ENCODE results near the gene MPP3. TPM values are rescaled to one million over a fixed set of nuclear protein-coding genes. Genes with fewer than 3 reads are reported as not detected.
"Not testable (repeated sequence)": the region's sequence is repeated elsewhere in the genome, so short reads cannot be mapped to it uniquely, and the experiment has no call there.

The MPP3 gene
- total and polyA plus RNA-seq, 4 donors, result 15.9 to 41.5 (median 31.2) TPM

GRCh38 chr17:43798024-43798423 lies 34.9 kb downstream of the MPP3 start:
- H3K4me1 ChIP-seq (ENCODE audit: control insufficient read depth, insufficient read depth, low read length); H3K4me3 ChIP-seq (ENCODE audit: low read depth, low read length); H3K27me3 ChIP-seq (ENCODE audit: control insufficient read depth, insufficient read depth, low read length); H3K27ac ChIP-seq (ENCODE audit: low read depth, low read length); DNase-seq (ENCODE audit: low read depth in 4 of 6, low spot score in 6 of 6); H3K36me3 ChIP-seq (ENCODE audit: control insufficient read depth, insufficient read depth, low read length); H3K9me3 ChIP-seq (ENCODE audit: control insufficient read depth, insufficient read depth, low read length): not testable (repeated sequence)
- 97% methylated on average over 8 of the region's 9 CpGs for WGBS (ENCODE audit: insufficient coverage)

- no CpG with 5 or more reads among the region's 4 CpGs for WGBS (ENCODE audit: insufficient coverage)
- not testable (repeated sequence) for H3K36me3 ChIP-seq (ENCODE audit: control insufficient read depth, insufficient read depth, low read length); H3K4me1 ChIP-seq (ENCODE audit: control insufficient read depth, insufficient read depth, low read length); H3K9me3 ChIP-seq (ENCODE audit: control insufficient read depth, insufficient read depth, low read length); H3K27me3 ChIP-seq (ENCODE audit: control insufficient read depth, insufficient read depth, low read length); DNase-seq (ENCODE audit: low read depth in 4 of 6, low spot score in 6 of 6); H3K4me3 ChIP-seq (ENCODE audit: low read depth, low read length); H3K27ac ChIP-seq (ENCODE audit: low read depth, low read length)
Observed at GRCh38 chr17:43792668-43793067, 40.3 kb downstream of the MPP3 start.

GRCh38 chr17:43791589-43791988 lies 41.4 kb downstream of the MPP3 start:
- Histone ChIP-seq H3K4me3 (ENCODE audit: low read depth, low read length) (no peak overlapping the region), H3K27me3 (ENCODE audit: control insufficient read depth, insufficient read depth, low read length) (no peaks in the 10 kb centered on the region), H3K27ac (ENCODE audit: low read depth, low read length) (no peak overlapping the region), H3K4me1 (ENCODE audit: control insufficient read depth, insufficient read depth, low read length) (no peaks in the 10 kb centered on the region), H3K9me3 (ENCODE audit: control insufficient read depth, insufficient read depth, low read length) (no peaks in the 10 kb centered on the region), H3K36me3 (ENCODE audit: control insufficient read depth, insufficient read depth, low read length) (no peaks in the 10 kb centered on the region)
- no CpG with 5 or more reads among the region's 3 CpGs for WGBS (ENCODE audit: insufficient coverage)
- peak in 2 of 6 donors; percentile 41 to 91 for DNase-seq (ENCODE audit: low read depth in 4 of 6, low spot score in 6 of 6)

DNA sequence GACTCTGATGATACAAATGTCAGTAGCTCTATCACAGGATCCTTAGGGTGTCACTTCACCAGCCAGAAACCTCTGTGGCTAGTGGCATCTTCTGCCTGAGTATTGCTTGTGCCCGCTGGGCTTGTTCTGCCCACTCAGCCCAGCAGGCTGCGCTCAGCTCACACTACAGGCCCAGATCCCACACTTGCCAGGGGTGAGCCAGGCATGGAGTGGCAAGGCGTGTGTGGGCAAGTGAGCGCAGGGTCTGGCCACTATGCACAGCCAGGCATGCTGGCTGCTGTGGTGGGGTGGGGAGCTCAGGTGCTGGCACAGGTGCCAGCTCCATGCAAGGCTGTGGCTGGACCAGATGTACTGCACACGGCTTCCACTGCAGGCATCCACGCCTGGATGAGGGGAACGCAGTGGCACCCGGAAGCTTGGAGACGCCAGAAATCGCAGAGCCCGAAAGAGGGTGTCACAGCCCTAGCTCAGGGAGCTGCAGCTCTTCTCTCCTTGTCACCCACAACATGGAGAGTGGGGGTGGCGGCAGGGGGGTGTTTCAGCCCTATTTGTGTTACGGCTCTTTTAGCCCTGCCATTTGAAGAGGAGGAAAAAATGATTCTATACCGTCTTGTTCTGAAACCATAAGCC lies 42.5 kb downstream of the MPP3 start:
- WGBS (ENCODE audit: insufficient coverage), result 89% methylated on average over 12 of the region's 14 CpGs
- no peak for DNase-seq (ENCODE audit: low read depth in 4 of 6, low spot score in 6 of 6)
- no peaks in the 10 kb centered on the region for H3K9me3 ChIP-seq (ENCODE audit: control insufficient read depth, insufficient read depth, low read length)
- no peak overlapping the region for H3K4me3 ChIP-seq (ENCODE audit: low read depth, low read length)
- no peak overlapping the region for H3K27ac ChIP-seq (ENCODE audit: low read depth, low read length)
- H3K4me1 ChIP-seq (ENCODE audit: control insufficient read depth, insufficient read depth, low read length), result no peaks in the 10 kb centered on the region
- H3K27me3 ChIP-seq (ENCODE audit: control insufficient read depth, insufficient read depth, low read length), result no peaks in the 10 kb centered on the region
- H3K36me3 ChIP-seq (ENCODE audit: control insufficient read depth, insufficient read depth, low read length), result no peaks in the 10 kb centered on the region

GRCh38 chr17:43789482-43789881 lies 43.5 kb downstream of the MPP3 start:
- WGBS (ENCODE audit: insufficient coverage), result no CpG with 5 or more reads among the region's 1 CpG
- no peaks in the 10 kb centered on the region for H3K4me1 ChIP-seq (ENCODE audit: control insufficient read depth, insufficient read depth, low read length)
- no peaks in the 10 kb centered on the region for H3K9me3 ChIP-seq (ENCODE audit: control insufficient read depth, insufficient read depth, low read length)
- H3K36me3 ChIP-seq (ENCODE audit: control insufficient read depth, insufficient read depth, low read length), result no peaks in the 10 kb centered on the region
- DNase-seq (ENCODE audit: low read depth in 4 of 6, low spot score in 6 of 6), result no peak
- H3K27me3 ChIP-seq (ENCODE audit: control insufficient read depth, insufficient read depth, low read length), result no peaks in the 10 kb centered on the region
- H3K27ac ChIP-seq (ENCODE audit: low read depth, low read length), result no peak overlapping the region
- no peak overlapping the region for H3K4me3 ChIP-seq (ENCODE audit: low read depth, low read length)

GRCh38 chr17:43788540-43788939 lies 44.4 kb downstream of the MPP3 start:
- H3K36me3 ChIP-seq (ENCODE audit: control insufficient read depth, insufficient read depth, low read length), result no peaks in the 10 kb centered on the region
- H3K4me3 ChIP-seq (ENCODE audit: low read depth, low read length), result no peak overlapping the region
- no peaks in the 10 kb centered on the region for H3K9me3 ChIP-seq (ENCODE audit: control insufficient read depth, insufficient read depth, low read length)
- no peaks in the 10 kb centered on the region for H3K4me1 ChIP-seq (ENCODE audit: control insufficient read depth, insufficient read depth, low read length)
- H3K27ac ChIP-seq (ENCODE audit: low read depth, low read length), result no peak overlapping the region
- no peaks in the 10 kb centered on the region for H3K27me3 ChIP-seq (ENCODE audit: control insufficient read depth, insufficient read depth, low read length)
- no peak for DNase-seq (ENCODE audit: low read depth in 4 of 6, low spot score in 6 of 6)
- no CpG with 5 or more reads among the region's 5 CpGs for WGBS (ENCODE audit: insufficient coverage)

DNA sequence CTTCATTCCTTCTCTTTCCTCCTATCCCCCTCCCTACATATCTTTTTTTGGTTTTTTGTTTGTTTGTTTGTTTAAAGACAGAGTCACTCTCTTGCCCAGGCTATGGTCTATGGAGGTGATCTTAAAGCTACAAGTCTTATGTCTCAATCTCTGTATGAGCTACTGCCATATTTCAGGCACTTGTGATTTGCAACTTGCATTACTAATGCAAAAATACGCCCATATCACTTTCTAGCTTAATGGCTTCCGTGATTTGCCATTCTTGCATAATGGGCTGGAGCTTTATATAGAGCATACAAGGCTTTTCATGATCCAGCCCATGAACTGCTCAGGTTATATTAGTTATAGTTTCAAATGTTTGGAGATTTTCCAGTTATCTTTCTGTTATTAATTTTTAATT lies 45.2 kb downstream of the MPP3 start:
- Histone ChIP-seq H3K4me1 (ENCODE audit: control insufficient read depth, insufficient read depth, low read length) (no peaks in the 10 kb centered on the region), H3K36me3 (ENCODE audit: control insufficient read depth, insufficient read depth, low read length) (no peaks in the 10 kb centered on the region), H3K4me3 (ENCODE audit: low read depth, low read length) (no peak overlapping the region), H3K9me3 (ENCODE audit: control insufficient read depth, insufficient read depth, low read length) (no peaks in the 10 kb centered on the region), H3K27me3 (ENCODE audit: control insufficient read depth, insufficient read depth, low read length) (no peaks in the 10 kb centered on the region), H3K27ac (ENCODE audit: low read depth, low read length) (no peak overlapping the region)
- no CpG with 5 or more reads among the region's 2 CpGs for WGBS (ENCODE audit: insufficient coverage)
- no peak for DNase-seq (ENCODE audit: low read depth in 4 of 6, low spot score in 6 of 6)

DNA sequence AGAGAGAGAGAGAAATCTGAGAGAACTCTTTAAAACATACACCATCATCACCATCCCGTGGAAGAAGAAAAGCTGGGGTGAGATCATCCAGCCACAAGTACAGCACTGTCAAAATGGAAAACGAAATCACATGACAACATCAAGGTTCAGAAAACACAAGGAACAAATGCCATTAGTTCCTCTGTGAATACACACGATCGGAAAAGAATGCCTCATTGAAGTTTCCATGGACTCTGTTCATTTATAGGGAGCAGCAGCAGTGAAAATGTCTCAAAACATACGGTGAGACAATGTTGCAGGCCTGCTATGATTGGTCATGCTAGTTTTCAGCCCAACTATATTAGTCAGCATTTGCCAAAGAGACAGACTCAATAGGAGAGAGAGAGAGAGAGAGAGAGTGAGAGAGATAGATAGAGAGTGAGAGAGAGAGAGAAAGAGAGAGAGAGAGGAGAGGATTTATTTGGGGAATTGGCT lies 48.3 kb downstream of the MPP3 start:
- Histone ChIP-seq H3K4me3 (ENCODE audit: low read depth, low read length) (no peak overlapping the region), H3K9me3 (ENCODE audit: control insufficient read depth, insufficient read depth, low read length) (no peaks in the 10 kb centered on the region), H3K4me1 (ENCODE audit: control insufficient read depth, insufficient read depth, low read length) (peaks cover under 1% of the 10 kb centered on the region), H3K27ac (ENCODE audit: low read depth, low read length) (no peak overlapping the region), H3K27me3 (ENCODE audit: control insufficient read depth, insufficient read depth, low read length) (no peaks in the 10 kb centered on the region), H3K36me3 (ENCODE audit: control insufficient read depth, insufficient read depth, low read length) (no peaks in the 10 kb centered on the region)
- WGBS (ENCODE audit: insufficient coverage), result 33% methylated on average over 1 of the region's 5 CpGs
- peak in 1 of 6 donors; percentile 29 for DNase-seq (ENCODE audit: low read depth in 4 of 6, low spot score in 6 of 6)

DNA sequence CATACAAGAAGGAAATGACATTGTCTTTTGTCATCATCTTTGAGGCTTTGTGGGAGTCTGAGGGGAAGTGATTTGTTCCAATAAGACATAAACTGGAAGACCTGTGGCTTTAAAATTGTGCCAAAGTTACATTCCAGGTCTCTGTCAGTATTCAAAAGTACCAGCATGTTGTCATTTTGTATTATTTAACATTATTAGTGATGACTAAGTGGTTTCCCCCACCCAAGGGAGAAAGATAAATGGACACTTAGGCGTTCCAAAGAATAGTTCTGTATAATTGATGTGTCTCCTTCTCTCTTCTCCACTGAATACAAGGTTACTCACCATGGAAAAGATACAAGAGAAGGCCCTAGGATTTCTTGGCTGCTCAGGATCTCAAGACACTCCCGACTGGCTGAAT lies 48.9 kb downstream of the MPP3 start:
- H3K36me3 ChIP-seq (ENCODE audit: control insufficient read depth, insufficient read depth, low read length), result no peaks in the 10 kb centered on the region
- H3K27me3 ChIP-seq (ENCODE audit: control insufficient read depth, insufficient read depth, low read length), result no peaks in the 10 kb centered on the region
- H3K27ac ChIP-seq (ENCODE audit: low read depth, low read length), result no peak overlapping the region
- H3K4me1 ChIP-seq (ENCODE audit: control insufficient read depth, insufficient read depth, low read length), result peaks cover 7% of the 10 kb centered on the region
- no peak for DNase-seq (ENCODE audit: low read depth in 4 of 6, low spot score in 6 of 6)
- 64% methylated on average over 1 of the region's 2 CpGs for WGBS (ENCODE audit: insufficient coverage)
- no peaks in the 10 kb centered on the region for H3K9me3 ChIP-seq (ENCODE audit: control insufficient read depth, insufficient read depth, low read length)
- H3K4me3 ChIP-seq (ENCODE audit: low read depth, low read length), result no peak overlapping the region

DNA sequence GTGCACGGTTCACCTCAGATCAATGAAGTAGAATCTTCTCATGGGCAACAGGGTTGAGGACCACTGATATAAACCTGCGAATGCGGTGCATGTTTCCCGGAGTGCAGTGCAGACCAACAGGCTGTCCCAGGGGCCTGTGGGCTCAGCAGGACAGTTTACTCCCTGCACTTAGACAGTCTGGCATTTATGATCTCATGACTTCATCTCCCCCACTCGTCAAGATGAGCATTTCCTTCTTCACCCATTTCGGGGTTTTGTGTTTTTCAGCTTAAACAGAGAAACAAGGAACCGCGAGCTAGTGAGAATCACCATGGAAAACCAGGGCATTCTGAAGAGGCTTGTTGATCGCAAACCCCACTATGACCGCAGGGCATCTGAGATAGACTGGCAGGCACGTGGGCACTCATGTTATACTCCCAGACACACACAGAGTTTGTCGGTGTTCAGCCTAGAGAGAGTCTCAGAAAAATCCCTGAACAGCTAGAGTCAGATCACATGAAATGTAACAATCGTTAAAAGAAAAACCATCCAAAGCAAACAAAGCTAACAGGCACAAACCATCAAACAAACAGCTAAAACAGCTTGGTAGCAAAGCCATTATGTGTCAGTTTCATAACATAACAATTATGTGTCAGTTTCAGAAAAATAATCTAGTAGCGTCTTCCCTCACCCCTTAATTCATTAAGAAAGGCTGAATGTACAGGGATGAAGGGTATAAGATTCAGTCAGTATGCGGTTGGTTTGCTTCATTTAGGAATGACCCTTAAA lies 49.8 kb downstream of the MPP3 start:
- no peaks in the 10 kb centered on the region for H3K27me3 ChIP-seq (ENCODE audit: control insufficient read depth, insufficient read depth, low read length)
- H3K9me3 ChIP-seq (ENCODE audit: control insufficient read depth, insufficient read depth, low read length), result no peaks in the 10 kb centered on the region
- WGBS (ENCODE audit: insufficient coverage), result 77% methylated on average over 12 of the region's 15 CpGs
- no peak for DNase-seq (ENCODE audit: low read depth in 4 of 6, low spot score in 6 of 6)
- H3K27ac ChIP-seq (ENCODE audit: low read depth, low read length), result no peak overlapping the region
- no peaks in the 10 kb centered on the region for H3K36me3 ChIP-seq (ENCODE audit: control insufficient read depth, insufficient read depth, low read length)
- no peak overlapping the region for H3K4me3 ChIP-seq (ENCODE audit: low read depth, low read length)
- peaks cover 9% of the 10 kb centered on the region for H3K4me1 ChIP-seq (ENCODE audit: control insufficient read depth, insufficient read depth, low read length)
